Amygdala (tissue), 56 donors: ENCODE data around the gene SRL.
"Not testable (repeated sequence)": the region's sequence is repeated elsewhere in the genome, so short reads cannot be mapped to it uniquely, and the experiment has no call there.

Experiments
- DNase-seq, 56 donors: peaks; one replicate each; lab custom pipeline; 2025; lab: John Stamatoyannopoulos, UW

Gene SRL

GRCh38 chr16:4262303-4262835 lies 20.5 kb upstream of the SRL start:
- DNase-seq: no peak

- peak in 1 of 56 donors; percentile 5 for DNase-seq
Measured at GRCh38 chr16:4261557-4262172, 19.8 kb upstream of the SRL start.

DNA sequence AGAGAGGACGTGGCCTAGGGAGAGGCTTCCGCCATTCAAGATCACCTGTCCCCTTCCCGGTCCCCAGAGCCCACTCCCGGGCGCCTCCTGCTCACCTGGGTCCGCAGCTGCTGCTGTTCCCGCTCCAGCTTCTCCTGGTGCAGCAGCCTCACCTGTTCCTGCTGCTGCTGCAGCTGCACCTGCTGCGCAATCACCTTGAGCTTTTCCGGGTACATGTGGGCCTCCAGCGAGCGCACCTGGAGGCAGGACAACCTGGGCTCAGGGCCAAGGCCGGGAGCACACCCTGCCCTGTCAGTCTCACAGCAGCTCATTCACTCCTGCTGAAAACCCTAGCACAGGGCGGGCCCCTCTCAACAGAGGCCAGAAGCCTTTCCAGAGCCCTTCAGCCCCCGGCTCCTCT lies 18.5 kb upstream of the SRL start:
- no peak for DNase-seq

GRCh38 chr16:4257646-4258556 lies 16.0 kb upstream of the SRL start:
- no peak for DNase-seq

- DNase-seq: peak; percentile 55 to 99 (median 96)
Measured at GRCh38 chr16:4253394-4254150, 11.7 kb upstream of the SRL start.

- not testable (repeated sequence) for DNase-seq
Measured at GRCh38 chr16:4253012-4253393, 11.1 kb upstream of the SRL start.

GRCh38 chr16:4249530-4250308 lies 7.8 kb upstream of the SRL start:
- DNase-seq: no peak

DNA sequence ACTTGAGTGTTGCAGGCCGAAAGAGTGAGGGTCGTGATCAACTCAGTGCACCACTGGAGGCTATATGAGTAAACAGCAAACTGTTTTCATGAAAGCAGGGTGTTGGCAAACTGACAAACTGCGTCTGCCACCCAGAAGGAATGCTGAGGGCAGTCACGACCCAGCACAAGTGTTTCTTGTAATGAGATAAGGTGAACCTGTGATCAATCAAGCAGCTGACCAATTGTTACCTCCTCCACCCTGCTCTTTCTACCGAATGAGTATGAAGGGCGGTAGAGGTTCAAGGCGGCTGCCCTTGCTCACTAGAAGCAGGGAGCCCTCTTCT lies 5.5 kb upstream of the SRL start:
- no peak for DNase-seq

DNA sequence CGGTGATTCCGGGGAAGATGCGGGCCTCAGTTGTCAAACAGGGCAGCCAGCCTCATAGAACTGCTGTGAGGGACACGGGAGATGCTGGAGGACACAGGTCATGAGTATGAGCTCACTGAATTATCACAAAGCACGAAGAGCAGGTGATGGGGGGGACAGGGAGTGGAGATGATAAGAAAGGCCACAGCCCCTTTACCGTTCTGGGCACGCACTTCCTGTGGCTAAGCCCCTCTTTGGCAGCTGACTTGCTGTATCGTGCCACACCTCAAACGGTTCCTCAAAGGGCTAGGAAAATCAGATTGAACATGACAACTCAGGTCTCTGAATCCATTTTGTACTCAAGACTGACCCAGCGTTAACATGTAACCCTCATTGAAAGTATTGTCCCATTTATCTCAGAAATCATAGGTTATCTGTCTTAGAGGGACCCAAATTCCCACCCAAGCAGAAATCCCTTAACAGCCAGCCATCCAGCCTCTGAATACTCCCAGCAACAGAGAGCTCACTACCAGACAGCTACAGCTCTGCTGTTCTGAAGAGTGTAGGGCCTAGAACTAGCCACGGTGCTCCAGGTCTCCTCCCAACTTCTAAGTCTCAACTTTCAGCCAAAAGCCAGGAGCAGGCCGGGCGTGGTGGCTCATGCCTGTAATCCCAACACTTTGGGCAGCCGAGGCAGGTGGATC lies 5.0 kb upstream of the SRL start:
- no peak for DNase-seq

- DNase-seq: no peak
Measured at GRCh38 chr16:4245077-4245791, 3.4 kb upstream of the SRL start.

DNA sequence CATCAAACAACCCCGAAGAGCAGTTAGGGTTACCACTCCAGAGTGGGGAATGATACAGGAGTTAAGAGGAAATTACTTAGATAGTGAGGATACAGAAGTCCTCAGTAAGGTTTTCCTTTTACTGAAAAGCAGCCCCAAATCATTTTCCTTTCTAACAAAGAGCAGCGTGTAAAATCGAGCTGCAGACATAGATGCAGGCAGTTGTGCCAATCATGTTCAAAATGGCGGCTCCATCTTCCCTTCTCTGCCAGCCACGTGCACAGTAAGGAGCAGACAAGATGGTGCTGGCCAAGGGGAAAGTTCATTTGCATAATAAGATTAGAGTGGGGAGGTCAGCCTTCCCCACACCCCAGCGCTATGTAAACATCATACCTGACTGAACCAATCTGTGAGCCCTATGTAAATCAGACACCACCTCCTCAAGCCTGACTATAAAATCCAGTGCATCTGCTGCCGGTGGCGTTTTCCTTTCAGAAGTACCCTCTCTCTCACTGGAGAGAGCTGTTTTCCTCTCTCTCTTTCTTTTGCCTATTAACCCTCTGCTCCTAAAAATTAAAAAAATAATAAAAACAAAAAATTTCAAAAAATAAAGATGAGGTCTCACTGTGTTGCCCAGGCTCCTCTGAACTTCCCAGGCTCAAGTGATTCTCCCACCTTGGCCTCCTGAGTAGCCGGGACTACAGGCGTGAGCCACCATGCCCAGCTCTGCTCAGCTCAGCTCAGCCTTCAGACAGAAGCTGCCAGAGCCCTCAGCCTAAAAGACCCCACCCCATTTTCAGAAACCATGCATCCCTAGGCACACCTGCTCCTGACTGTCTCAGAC lies 2.6 kb upstream of the SRL start:
- DNase-seq: no peak

DNA sequence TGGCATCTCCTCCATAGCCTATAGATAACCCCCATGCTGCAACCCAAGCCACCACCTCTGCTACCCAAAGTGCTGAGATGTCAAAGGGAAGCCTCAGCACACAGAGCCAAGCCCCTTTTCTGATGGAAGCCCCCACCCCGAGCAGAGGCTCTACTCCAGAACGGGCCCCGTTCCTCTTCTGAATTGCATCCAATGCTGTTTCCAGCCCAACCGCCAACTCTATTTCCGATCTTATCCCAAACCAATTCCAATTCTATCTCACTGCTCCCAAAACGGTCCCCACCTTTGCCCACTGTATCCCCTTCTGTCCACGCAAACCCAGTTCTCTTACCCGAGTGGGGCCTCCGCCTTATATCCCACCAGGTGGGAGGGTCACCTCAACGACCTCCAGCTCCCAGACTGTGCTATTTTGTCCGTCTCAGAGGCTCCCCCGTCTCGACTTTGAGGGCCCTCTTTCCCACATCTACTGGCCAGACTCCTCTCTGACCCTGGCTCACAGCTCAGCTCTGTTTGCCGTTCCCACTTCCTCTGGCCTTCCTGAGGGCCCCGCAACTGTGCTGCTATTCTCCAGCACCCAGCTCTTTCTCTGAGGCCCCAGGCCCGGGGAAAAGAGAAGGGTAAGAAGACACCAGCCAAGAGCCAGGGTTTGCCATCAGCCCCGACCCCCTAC lies 487 bp downstream of the SRL start:
- DNase-seq: no peak

GRCh38 chr16:4240624-4241023 lies 1.3 kb downstream of the SRL start:
- no peak for DNase-seq

DNA sequence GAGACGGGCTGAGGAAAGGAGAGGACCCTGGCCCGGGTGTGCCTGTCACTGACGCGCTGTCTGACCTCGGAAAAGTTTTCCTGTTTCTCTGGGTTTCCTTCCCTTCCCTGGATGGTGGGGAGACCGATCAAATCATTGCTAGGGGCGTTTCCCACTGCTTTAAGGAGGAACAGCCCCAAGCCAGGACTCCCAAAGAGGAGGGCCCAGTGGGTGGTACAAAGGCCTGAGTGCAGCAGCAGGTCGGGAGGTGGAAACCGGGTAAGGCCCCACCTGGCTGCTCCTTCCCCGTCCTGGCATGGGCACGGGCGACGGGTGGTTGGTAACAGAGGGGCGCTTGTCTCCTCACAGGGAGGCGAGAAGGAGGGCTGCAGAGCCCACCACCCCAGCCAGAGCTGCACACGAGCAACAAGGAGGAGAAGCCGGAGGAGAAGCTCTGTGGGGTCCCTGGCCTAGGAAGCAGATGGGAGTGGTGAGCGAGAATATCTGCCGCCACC lies 2.2 kb downstream of the SRL start:
- no peak for DNase-seq

DNA sequence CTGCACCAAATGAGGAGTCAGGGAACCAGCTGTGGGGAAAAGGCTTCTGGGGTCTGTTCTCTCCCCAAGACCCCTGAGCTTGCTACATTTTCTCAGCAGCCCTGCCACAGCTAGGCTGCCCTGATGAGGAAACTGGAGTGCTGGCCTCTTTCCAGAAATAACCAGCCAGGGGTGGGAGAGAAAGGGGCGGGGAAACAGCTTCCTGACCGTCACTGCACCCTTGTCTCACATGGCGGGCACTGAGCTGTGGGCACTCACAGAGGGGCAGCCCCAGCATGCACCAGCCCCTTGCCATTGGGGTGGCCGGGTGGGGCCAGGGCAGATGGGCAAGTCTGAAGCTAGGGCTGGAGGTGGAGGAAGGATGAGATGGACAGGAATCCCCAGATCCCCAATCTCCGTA lies 2.9 kb downstream of the SRL start:
- DNase-seq: no peak

DNA sequence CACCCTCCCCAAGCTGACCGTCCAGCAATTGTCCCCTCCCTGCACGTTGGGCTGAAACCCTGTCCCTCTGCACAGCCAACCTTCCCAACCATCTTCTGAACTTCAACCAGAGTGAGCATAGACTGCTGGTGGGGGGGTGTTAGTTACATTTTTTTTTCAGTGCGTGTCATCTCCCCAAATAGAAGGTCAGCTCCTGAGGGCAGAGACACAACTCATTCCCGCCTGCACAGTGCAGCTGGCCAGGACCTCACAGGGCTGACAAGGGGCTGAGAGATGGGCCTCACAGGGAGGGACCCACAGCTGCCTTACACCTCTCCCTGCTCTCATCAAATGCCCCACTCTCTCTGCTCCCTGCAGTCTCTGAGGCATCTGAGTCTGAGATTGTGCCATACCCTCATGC lies 8.4 kb downstream of the SRL start:
- DNase-seq: no peak

DNA sequence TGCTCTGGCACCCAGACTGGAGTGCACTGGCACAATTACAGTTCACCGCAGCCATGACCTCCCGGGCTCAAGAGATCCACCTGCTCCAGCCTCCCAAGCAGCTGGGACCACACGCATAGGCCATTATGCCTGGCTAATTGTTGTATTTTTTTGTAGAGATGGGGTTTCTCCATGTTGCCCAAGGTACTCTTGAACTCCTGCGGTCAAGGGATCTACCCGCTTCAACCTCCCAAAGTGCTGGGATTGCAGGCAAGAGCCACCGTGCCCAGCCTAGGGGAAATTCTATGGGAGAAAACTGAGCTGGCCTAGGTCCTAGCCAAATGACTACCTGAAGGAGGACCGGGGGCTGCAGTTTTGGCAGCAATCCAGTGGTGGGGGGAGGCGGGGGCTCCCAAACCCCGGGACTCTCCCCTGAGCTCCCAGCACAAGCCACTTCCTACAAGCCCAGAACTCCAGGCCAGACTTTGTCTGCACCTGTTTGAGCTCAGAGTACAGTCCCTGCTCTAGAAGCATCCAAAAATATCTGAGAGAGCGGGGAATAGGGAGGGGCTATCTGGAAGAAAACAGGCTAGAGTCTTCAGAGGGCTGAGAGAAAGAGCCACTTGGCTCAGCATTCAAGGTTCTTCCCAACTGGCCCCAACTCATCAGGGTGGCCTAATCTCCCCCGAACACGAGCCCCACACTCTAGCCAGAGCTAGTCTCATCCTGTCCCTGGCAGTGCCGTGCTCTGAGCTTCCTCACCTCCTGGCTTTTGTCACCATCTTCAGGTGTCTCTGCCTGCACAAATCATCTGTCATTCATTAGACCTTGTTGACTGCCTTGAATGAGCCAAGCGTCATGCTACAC lies 9.1 kb downstream of the SRL start:
- no peak for DNase-seq
